SK-N-SH treated with all-trans-retinoic acid at 6 μM for 48 hours (cell line): Measurements from ENCODE around the gene STPG2.

Source experiments
- ATAC-seq: fragments of 200-7000 bp; cut with Tn5 transposase; 3 replicates; pipeline ENCODE4 v1.9.1; 2020; ENCODE audit warnings: mild to moderate bottlenecking, moderate library complexity
- ARNTL ChIP-seq: fragments of 450-650 bp; formaldehyde crosslinking; IDR thresholded peaks from 2 replicates; pipeline ENCODE4 v1.5.0; 2020; ENCODE audit warnings: low read depth, mild to moderate bottlenecking, moderate library complexity, borderline replicate concordance
- CREB5 ChIP-seq: fragments of 250-450 bp; sonication (Bioruptor Pico); IDR thresholded peaks from 2 replicates; pipeline ENCODE4 v1.5.1; 2020; ENCODE audit warnings: low read depth, mild to moderate bottlenecking, moderate library complexity
- CSDC2 ChIP-seq: fragments of 250-450 bp; sonication (Bioruptor Pico); IDR thresholded peaks from 2 replicates; pipeline ENCODE4 v1.5.0; 2020; ENCODE audit warnings: mild to moderate bottlenecking, moderate library complexity
- ESRRG ChIP-seq: fragments of 250-450 bp; sonication (Bioruptor Pico); IDR thresholded peaks from 2 replicates; pipeline ENCODE4 v1.6.1; 2021; ENCODE audit warnings: mild to moderate bottlenecking
- GLIS3 ChIP-seq: fragments of 250-450 bp; sonication (Bioruptor Pico); IDR thresholded peaks from 2 replicates; pipeline ENCODE4 v1.5.0; 2020; ENCODE audit warnings: mild to moderate bottlenecking, moderate library complexity
- ISL1 ChIP-seq: fragments of 250-450 bp; sonication (Bioruptor Pico); IDR thresholded peaks from 2 replicates; pipeline ENCODE4 v2.1.2; 2022; ENCODE audit warnings: mild to moderate bottlenecking, moderate library complexity
- OSR1 ChIP-seq: fragments of 250-450 bp; sonication (Bioruptor Pico); IDR thresholded peaks from 2 replicates; pipeline ENCODE4 v1.8.0; 2022; ENCODE audit warnings: moderate library complexity, mild to moderate bottlenecking, inconsistent platforms
- PPARA ChIP-seq: fragments of 250-450 bp; sonication (Bioruptor Pico); IDR thresholded peaks from 2 replicates; pipeline ENCODE4 v1.5.0; 2020; ENCODE audit warnings: mild to moderate bottlenecking, borderline replicate concordance
- RARB ChIP-seq: fragments of 250-450 bp; sonication (Bioruptor Pico); IDR thresholded peaks from 2 replicates; pipeline ENCODE4 v1.8.0; 2021; ENCODE audit warnings: mild to moderate bottlenecking, moderate library complexity
- SNAI2 ChIP-seq: fragments of 250-450 bp; sonication (Bioruptor Pico); IDR thresholded peaks from 2 replicates; pipeline ENCODE4 v1.5.0; 2020; ENCODE audit warnings: mild to moderate bottlenecking, moderate library complexity
- TCF4 ChIP-seq: fragments of 250-450 bp; sonication (Bioruptor Pico); IDR thresholded peaks from 2 replicates; pipeline ENCODE4 v1.8.0; 2021; ENCODE audit warnings: mild to moderate bottlenecking, moderate library complexity, borderline replicate concordance
- TOX ChIP-seq: fragments of 250-450 bp; sonication (Bioruptor Pico); IDR thresholded peaks from 2 replicates; pipeline ENCODE4 v1.8.0; 2021; ENCODE audit warnings: mild to moderate bottlenecking, moderate library complexity, borderline replicate concordance
- TSHZ2 ChIP-seq: fragments of 250-450 bp; sonication (Bioruptor Pico); IDR thresholded peaks from 2 replicates; pipeline ENCODE4 v1.5.0; 2020; ENCODE audit warnings: mild to moderate bottlenecking, moderate library complexity
- ZC3H10 ChIP-seq: fragments of 250-450 bp; sonication (Bioruptor Pico); IDR thresholded peaks from 2 replicates; pipeline ENCODE4 v1.5.1; 2021; ENCODE audit warnings: mild to moderate bottlenecking, moderate library complexity
- ZFP3 ChIP-seq: fragments of 250-450 bp; sonication (Bioruptor Pico); IDR thresholded peaks from 2 replicates; pipeline ENCODE4 v1.5.0; 2020; ENCODE audit warnings: mild to moderate bottlenecking, moderate library complexity
- ZFP30 ChIP-seq: fragments of 450-650 bp; formaldehyde crosslinking; IDR thresholded peaks from 2 replicates; pipeline ENCODE4 v1.5.0; 2022; ENCODE audit warnings: mild to moderate bottlenecking, moderate library complexity
- ZNF565 ChIP-seq: fragments of 450-650 bp; formaldehyde crosslinking; conservative IDR thresholded peaks from 2 replicates; pipeline ENCODE4 v1.5.0; 2020; ENCODE audit warnings: low read depth, mild to moderate bottlenecking, moderate library complexity
- ZNF70 ChIP-seq: fragments of 450-650 bp; formaldehyde crosslinking; IDR thresholded peaks from 2 replicates; pipeline ENCODE4 v1.5.0; 2020; ENCODE audit warnings: mild to moderate bottlenecking, moderate library complexity
- TF ChIP-seq, protein P1 (sequence below): fragments of 250-450 bp; sonication (Bioruptor Pico); IDR thresholded peaks from 2 replicates; pipeline ENCODE4 v1.8.0; 2020; ENCODE audit warnings: mild to moderate bottlenecking, moderate library complexity, borderline replicate concordance
- TF ChIP-seq, protein P2 (sequence below): fragments of 250-450 bp; sonication (Bioruptor Pico); IDR thresholded peaks from 2 replicates; pipeline ENCODE4 v1.5.1; 2021; ENCODE audit warnings: mild to moderate bottlenecking, moderate library complexity
- TF ChIP-seq, protein P3 (sequence below): fragments of 250-450 bp; sonication (Bioruptor Pico); IDR thresholded peaks from 2 replicates; pipeline ENCODE4 v1.8.0; 2021; ENCODE audit warnings: low read depth, mild to moderate bottlenecking, moderate library complexity, borderline replicate concordance

The STPG2 gene

GRCh38 chr4:98113012-98113411 lies 30.3 kb downstream of the STPG2 start:
- peak; percentile 82 for ATAC-seq
- no peak for TF ChIP-seq ZFP3 (CRISPR knock-in tag)
- TF ChIP-seq CREB5 (CRISPR knock-in tag), result no peak
- TF ChIP-seq ARNTL (CRISPR knock-in tag), result no peak
- TF ChIP-seq GLIS3 (CRISPR knock-in tag), result no peak
- no peak for TF ChIP-seq ZNF70 (CRISPR knock-in tag)
- TF ChIP-seq ZNF565 (CRISPR knock-in tag), result no peak
- no peak for TF ChIP-seq ZFP30 (CRISPR knock-in tag)
- no peak for TF ChIP-seq TCF4 (CRISPR knock-in tag)
- TF ChIP-seq PPARA, result no peak
- TF ChIP-seq, protein P1, sequence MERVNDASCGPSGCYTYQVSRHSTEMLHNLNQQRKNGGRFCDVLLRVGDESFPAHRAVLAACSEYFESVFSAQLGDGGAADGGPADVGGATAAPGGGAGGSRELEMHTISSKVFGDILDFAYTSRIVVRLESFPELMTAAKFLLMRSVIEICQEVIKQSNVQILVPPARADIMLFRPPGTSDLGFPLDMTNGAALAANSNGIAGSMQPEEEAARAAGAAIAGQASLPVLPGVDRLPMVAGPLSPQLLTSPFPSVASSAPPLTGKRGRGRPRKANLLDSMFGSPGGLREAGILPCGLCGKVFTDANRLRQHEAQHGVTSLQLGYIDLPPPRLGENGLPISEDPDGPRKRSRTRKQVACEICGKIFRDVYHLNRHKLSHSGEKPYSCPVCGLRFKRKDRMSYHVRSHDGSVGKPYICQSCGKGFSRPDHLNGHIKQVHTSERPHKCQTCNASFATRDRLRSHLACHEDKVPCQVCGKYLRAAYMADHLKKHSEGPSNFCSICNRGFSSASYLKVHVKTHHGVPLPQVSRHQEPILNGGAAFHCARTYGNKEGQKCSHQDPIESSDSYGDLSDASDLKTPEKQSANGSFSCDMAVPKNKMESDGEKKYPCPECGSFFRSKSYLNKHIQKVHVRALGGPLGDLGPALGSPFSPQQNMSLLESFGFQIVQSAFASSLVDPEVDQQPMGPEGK (CRISPR knock-in tag), result no peak
- no peak for TF ChIP-seq CSDC2 (CRISPR knock-in tag)
- no peak for TF ChIP-seq ISL1 (CRISPR knock-in tag)
- no peak for TF ChIP-seq ESRRG
- TF ChIP-seq TSHZ2 (CRISPR knock-in tag), result no peak

DNA sequence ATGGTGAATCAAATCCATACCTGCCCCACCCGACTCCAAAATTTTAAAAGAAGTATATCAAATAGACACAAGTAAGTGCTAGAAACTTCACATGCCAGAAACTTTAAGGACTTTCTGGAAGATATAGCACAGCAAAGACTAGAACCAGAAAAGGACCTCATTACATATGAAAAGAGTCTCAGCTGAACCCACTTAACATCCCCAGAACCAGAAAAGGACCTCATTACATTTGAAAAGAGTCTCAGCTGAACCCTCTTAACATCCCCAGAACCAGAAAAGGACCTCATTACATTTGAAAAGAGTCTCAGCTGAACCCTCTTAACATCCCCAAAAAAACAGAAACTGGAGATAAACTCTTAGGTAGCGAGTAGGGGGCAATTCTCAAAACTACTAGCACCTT lies 32.3 kb downstream of the STPG2 start:
- TF ChIP-seq ZNF70 (CRISPR knock-in tag) (no peak), PPARA (no peak), RARB (no peak), ESRRG (no peak), CSDC2 (CRISPR knock-in tag) (no peak)
- TF ChIP-seq, protein P2, sequence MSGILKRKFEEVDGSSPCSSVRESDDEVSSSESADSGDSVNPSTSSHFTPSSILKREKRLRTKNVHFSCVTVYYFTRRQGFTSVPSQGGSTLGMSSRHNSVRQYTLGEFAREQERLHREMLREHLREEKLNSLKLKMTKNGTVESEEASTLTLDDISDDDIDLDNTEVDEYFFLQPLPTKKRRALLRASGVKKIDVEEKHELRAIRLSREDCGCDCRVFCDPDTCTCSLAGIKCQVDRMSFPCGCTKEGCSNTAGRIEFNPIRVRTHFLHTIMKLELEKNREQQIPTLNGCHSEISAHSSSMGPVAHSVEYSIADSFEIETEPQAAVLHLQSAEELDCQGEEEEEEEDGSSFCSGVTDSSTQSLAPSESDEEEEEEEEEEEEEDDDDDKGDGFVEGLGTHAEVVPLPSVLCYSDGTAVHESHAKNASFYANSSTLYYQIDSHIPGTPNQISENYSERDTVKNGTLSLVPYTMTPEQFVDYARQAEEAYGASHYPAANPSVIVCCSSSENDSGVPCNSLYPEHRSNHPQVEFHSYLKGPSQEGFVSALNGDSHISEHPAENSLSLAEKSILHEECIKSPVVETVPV, result no peak
- TF ChIP-seq, all 23 proteins: peak for 0
- no peak for ATAC-seq

DNA sequence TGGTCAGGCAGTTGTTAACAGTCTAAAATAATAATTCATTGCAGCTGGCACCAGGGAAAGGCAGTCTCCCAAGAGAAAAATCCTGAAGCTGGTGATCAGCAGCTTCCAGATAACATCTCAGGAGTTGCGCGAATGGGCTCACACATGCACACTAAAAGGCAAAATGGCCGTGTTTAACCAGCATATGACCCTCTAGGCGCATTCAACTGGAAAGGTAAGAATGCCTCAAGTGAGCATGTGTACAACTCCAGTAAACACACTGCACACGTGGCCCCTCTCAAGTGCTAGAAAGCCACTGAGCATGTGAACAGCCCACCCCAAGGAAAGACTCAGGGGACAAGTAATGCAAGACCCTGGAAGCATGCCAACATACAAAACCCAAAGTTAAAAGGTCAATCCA lies 33.1 kb downstream of the STPG2 start:
- TF ChIP-seq TCF4 (CRISPR knock-in tag), result no peak
- TF ChIP-seq, protein P3, sequence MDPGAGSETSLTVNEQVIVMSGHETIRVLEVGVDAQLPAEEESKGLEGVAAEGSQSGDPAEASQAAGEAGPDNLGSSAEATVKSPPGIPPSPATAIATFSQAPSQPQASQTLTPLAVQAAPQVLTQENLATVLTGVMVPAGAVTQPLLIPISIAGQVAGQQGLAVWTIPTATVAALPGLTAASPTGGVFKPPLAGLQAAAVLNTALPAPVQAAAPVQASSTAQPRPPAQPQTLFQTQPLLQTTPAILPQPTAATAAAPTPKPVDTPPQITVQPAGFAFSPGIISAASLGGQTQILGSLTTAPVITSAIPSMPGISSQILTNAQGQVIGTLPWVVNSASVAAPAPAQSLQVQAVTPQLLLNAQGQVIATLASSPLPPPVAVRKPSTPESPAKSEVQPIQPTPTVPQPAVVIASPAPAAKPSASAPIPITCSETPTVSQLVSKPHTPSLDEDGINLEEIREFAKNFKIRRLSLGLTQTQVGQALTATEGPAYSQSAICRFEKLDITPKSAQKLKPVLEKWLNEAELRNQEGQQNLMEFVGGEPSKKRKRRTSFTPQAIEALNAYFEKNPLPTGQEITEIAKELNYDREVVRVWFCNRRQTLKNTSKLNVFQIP (CRISPR knock-in tag), result no peak
- TF ChIP-seq TSHZ2 (CRISPR knock-in tag), result no peak
- no peak for TF ChIP-seq TOX (CRISPR knock-in tag)
- TF ChIP-seq PPARA, result no peak
- TF ChIP-seq CSDC2 (CRISPR knock-in tag), result no peak
- TF ChIP-seq ZC3H10 (CRISPR knock-in tag), result no peak
- TF ChIP-seq ZFP3 (CRISPR knock-in tag), result no peak
- TF ChIP-seq ZNF565 (CRISPR knock-in tag), result no peak
- TF ChIP-seq OSR1 (CRISPR knock-in tag), result no peak
- no peak for TF ChIP-seq SNAI2 (CRISPR knock-in tag)
- TF ChIP-seq RARB, result no peak
- no peak for TF ChIP-seq ZFP30 (CRISPR knock-in tag)
- no peak for TF ChIP-seq ARNTL (CRISPR knock-in tag)
- no peak for ATAC-seq
